Measurements from ENCODE around the gene LRP1B. TPM values are rescaled to one million over a fixed set of nuclear protein-coding genes. Genes with fewer than 3 reads are reported as not detected.

LRP1B gene
- polyA plus RNA-seq, 2 of the 4 experiments (the other 2 are of a cell fraction): 0.03 TPM; not detected in 1

DNA sequence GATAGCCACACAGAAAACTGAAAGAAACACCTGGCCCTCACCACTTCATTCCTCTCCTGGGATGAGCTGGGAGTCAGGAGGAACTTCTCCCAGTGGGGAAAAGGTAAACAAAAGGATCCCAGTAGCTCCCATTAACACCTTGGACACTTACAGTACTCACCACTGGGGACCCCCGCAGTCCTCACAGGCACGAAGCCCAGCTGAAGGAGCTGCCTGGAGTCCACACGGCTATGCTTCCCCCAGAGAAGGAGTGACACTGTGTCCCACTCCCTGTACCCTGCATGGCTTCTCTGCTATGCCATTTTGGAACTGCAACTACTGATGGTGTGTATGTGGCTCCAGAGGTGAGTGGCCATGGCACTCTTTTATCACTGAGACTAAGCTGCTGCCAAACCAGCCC lies 1565.1 kb downstream of the LRP1B start (continued):
- TF ChIP-seq, protein P1, sequence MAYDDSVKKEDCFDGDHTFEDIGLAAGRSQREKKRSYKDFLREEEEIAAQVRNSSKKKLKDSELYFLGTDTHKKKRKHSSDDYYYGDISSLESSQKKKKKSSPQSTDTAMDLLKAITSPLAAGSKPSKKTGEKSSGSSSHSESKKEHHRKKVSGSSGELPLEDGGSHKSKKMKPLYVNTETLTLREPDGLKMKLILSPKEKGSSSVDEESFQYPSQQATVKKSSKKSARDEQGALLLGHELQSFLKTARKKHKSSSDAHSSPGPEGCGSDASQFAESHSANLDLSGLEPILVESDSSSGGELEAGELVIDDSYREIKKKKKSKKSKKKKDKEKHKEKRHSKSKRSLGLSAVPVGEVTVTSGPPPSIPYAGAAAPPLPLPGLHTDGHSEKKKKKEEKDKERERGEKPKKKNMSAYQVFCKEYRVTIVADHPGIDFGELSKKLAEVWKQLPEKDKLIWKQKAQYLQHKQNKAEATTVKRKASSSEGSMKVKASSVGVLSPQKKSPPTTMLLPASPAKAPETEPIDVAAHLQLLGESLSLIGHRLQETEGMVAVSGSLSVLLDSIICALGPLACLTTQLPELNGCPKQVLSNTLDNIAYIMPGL (CRISPR knock-in tag; IDR thresholded peaks at IDR 0.05; ENCODE audit: borderline replicate concordance): no peak
- TF ChIP-seq GATA3 (IDR thresholded peaks at IDR 0.05; ENCODE audit: borderline replicate concordance) (no peak), CBX8 (IDR thresholded peaks at IDR 0.05) (no peak), RNF2 (IDR thresholded peaks at IDR 0.05; ENCODE audit: borderline replicate concordance, low read depth) (no peak), FOSB (CRISPR knock-in tag; IDR thresholded peaks at IDR 0.05) (no peak)
- TF ChIP-seq, protein P2, sequence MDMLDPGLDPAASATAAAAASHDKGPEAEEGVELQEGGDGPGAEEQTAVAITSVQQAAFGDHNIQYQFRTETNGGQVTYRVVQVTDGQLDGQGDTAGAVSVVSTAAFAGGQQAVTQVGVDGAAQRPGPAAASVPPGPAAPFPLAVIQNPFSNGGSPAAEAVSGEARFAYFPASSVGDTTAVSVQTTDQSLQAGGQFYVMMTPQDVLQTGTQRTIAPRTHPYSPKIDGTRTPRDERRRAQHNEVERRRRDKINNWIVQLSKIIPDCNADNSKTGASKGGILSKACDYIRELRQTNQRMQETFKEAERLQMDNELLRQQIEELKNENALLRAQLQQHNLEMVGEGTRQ (IDR thresholded peaks at IDR 0.05): no peak
- TF ChIP-seq, protein P3, sequence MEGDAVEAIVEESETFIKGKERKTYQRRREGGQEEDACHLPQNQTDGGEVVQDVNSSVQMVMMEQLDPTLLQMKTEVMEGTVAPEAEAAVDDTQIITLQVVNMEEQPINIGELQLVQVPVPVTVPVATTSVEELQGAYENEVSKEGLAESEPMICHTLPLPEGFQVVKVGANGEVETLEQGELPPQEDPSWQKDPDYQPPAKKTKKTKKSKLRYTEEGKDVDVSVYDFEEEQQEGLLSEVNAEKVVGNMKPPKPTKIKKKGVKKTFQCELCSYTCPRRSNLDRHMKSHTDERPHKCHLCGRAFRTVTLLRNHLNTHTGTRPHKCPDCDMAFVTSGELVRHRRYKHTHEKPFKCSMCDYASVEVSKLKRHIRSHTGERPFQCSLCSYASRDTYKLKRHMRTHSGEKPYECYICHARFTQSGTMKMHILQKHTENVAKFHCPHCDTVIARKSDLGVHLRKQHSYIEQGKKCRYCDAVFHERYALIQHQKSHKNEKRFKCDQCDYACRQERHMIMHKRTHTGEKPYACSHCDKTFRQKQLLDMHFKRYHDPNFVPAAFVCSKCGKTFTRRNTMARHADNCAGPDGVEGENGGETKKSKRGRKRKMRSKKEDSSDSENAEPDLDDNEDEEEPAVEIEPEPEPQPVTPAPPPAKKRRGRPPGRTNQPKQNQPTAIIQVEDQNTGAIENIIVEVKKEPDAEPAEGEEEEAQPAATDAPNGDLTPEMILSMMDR (IDR thresholded peaks at IDR 0.05): no peak

DNA sequence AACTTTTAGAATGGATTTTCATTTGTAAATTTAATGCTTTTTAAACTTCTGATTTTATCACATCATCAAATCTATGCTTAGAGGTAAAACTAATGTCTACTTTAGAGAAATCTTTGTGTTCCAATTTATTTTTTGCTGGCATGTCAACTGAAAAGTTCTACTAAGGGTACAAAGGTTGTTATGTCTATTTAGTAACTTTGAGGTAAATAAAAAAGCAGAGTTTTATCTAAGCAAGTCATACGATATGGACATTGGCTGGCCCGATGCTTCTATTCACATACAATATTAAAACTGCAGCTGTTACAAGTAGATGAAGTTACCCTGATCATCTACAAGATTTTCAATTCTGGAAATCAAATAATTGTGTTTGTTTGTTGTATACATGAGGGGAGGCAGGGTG lies 1575.1 kb downstream of the LRP1B start:
- no peak overlapping the region for H3K27ac ChIP-seq
- ATAC-seq (no peak), FAIRE-seq (no peak), DNase-seq (ENCODE audit: low read depth in 1 of 2, low spot score in 1 of 2) (no peak)
- H3K4me3 ChIP-seq: no peak overlapping the region
- no peaks in the 10 kb centered on the region for H3K9me3 ChIP-seq
- POLR2A ChIA-PET: no interaction called here
- TF ChIP-seq SMC3 (IDR thresholded peaks at IDR 0.05) (no peak), RNF2 (IDR thresholded peaks at IDR 0.05; ENCODE audit: borderline replicate concordance, low read depth) (no peak), KDM5A (IDR thresholded peaks at IDR 0.05) (no peak), POLR2AphosphoS2 (conservative IDR thresholded peaks at IDR 0.05; ENCODE audit: low read length) (no peak), NFE2L2 (conservative IDR thresholded peaks at IDR 0.05; ENCODE audit: low read length) (no peak), KDM1A (IDR thresholded peaks at IDR 0.05; ENCODE audit: low read depth) (no peak), CHD4 (IDR thresholded peaks at IDR 0.05; ENCODE audit: borderline replicate concordance) (no peak)
- TF ChIP-seq, protein P4, sequence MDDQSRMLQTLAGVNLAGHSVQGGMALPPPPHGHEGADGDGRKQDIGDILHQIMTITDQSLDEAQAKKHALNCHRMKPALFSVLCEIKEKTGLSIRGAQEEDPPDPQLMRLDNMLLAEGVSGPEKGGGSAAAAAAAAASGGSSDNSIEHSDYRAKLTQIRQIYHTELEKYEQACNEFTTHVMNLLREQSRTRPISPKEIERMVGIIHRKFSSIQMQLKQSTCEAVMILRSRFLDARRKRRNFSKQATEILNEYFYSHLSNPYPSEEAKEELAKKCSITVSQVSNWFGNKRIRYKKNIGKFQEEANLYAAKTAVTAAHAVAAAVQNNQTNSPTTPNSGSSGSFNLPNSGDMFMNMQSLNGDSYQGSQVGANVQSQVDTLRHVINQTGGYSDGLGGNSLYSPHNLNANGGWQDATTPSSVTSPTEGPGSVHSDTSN (IDR thresholded peaks at IDR 0.05): no peak
- TF ChIP-seq, protein P5, sequence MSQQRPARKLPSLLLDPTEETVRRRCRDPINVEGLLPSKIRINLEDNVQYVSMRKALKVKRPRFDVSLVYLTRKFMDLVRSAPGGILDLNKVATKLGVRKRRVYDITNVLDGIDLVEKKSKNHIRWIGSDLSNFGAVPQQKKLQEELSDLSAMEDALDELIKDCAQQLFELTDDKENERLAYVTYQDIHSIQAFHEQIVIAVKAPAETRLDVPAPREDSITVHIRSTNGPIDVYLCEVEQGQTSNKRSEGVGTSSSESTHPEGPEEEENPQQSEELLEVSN (IDR thresholded peaks at IDR 0.05; ENCODE audit: borderline replicate concordance, low read depth): no peak
- no peak overlapping the region for H3K4me2 ChIP-seq
- 96% methylated on average over 2 of the region's 2 CpGs for WGBS (ENCODE audit: missing lambda C conversion rate)
- no peaks in the 10 kb centered on the region for H3K4me1 ChIP-seq
- CTCF ChIA-PET: no interaction called here

DNA sequence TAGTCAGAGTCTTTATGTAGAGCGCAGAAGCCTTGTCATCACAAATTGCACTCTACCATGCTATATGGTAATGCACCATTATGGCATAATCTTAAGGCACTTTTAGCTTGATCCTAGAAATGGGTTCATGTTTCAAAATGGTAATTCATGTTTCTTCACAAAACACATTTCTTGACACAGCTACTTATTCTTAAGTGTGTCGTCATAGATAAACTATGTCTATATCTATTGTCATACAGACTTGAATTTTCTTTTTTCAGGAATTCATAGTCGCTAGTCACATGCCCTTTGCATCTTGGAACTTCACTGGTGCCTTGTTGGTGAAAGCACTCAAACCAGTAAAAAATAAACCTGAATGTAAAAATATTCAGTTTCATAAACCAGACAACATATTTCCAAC lies 1578.2 kb downstream of the LRP1B start:
- ChIA-PET POLR2A (no interaction called here), CTCF (no interaction called here)
- no peak for TF ChIP-seq ZFP36 (IDR thresholded peaks at IDR 0.05; ENCODE audit: borderline replicate concordance, partially characterized antibody)
- TF ChIP-seq, protein P6, sequence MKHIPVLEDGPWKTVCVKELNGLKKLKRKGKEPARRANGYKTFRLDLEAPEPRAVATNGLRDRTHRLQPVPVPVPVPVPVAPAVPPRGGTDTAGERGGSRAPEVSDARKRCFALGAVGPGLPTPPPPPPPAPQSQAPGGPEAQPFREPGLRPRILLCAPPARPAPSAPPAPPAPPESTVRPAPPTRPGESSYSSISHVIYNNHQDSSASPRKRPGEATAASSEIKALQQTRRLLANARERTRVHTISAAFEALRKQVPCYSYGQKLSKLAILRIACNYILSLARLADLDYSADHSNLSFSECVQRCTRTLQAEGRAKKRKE (CRISPR knock-in tag; IDR thresholded peaks at IDR 0.05; ENCODE audit: low read depth): no peak
- no peak for TF ChIP-seq RAD21 (conservative IDR thresholded peaks at IDR 0.05 in 1 of 2, IDR thresholded peaks at IDR 0.05 in 1 of 2)
- no peak for TF ChIP-seq SMC3 (IDR thresholded peaks at IDR 0.05)
- no peak for TF ChIP-seq EHF (CRISPR knock-in tag; IDR thresholded peaks at IDR 0.05)
- 77% methylated on average over 3 of the region's 3 CpGs for WGBS (ENCODE audit: missing lambda C conversion rate)
- Histone ChIP-seq H3K4me1 (no peaks in the 10 kb centered on the region), H3K4me3 (no peak overlapping the region), H3K4me2 (no peak overlapping the region), H3K27ac (no peak overlapping the region), H3K9me3 (no peaks in the 10 kb centered on the region)
- DNase-seq (ENCODE audit: low read depth in 1 of 2, low spot score in 1 of 2) (no peak), ATAC-seq (no peak), FAIRE-seq (no peak)

Data from A549 (cell line).